ENCODE measurements around the gene NAA80.

DNA sequence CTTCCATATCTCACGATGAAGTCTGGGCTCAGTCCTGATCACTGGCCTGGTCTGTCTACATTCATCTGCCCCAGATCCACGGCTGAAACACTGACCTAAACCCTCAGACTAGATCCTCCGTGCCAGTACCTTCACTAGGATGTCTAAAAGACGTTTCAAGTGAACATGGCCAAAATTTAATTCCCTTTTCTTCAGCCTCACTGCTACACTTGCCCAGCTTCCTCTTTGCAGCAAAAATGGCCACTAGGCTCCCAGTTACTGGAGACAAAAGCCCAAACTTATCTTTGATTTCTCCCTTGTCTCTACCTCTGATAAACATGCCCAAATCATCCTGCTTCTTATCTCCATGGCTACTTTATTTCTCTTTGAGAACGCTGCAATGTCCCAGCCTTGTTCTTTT lies 39.8 kb upstream of the NAA80 start:
- TF ChIP-seq NFIC (IDR thresholded peaks at IDR 0.05) (no peak), TEAD4 (IDR thresholded peaks at IDR 0.05) (no peak)
